ENCODE measurements around the gene PSMA7.
A peak's percentile ranks its signal among the peaks of the same experiment; 100 is the strongest.

Gene PSMA7

DNA sequence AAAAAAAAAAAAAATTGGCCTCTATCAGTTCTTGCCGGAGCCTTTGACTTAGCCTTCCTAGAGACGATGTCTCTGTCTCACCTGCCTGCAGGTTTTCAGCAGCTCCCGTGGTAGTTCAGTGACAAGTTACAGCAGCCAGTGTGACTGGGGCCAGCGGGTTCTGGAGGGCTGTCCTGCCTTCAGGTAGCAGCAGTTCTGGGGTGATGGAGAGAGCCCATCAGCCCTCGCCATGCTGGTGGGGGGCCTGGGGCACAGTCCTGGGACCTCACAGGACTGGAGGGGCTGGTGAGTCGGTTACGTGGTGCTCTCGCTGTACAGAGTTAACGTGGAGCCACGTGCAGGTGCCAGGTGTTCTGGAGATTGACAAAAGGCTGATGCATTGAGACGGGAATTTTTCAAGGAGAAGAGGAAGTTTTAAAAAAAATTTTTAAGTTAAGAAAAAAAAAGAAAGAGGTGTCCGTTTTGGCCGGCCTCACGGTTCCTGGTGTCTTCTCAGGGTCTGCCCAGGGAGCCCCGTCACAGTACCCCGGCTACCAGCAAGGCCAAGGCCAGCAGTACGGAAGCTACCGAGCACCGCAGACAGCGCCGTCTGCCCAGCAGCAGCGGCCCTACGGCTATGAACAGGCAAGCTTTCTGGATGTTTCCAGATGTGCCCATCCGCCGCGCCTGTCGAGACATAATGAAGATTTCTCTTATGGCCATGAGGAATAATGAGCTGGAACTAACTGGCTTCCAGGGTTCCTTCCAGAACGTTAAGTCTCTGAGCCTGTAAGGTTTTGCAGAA, 31.0 kb upstream of the PSMA7 start:
- in situ Hi-C loops (cut with MboI; ENCODE audit: low pct_unique_long_range_greater_than_20kb, low sequenced_read_pairs) = no loop called here

DNA sequence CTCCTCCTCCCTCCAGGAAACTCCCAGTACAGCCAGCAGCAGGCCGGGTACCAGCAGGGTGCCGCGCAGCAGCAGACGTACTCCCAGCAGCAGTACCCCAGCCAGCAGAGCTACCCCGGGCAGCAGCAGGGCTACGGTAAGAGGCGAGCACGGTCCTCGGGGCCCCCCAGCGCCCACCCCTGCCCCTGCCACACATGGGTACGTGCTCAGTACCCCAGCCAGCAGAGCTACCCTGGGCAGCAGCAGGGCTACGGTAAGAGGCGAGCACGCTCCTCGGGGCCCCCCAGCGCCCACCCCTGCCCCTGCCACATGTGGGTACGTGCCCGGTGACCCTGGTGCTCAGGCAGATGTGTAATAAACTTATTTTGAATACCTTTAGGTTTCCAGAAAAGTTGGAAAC, 29.5 kb upstream of the PSMA7 start:
- in situ Hi-C loops (cut with MboI; ENCODE audit: low pct_unique_long_range_greater_than_20kb, low sequenced_read_pairs) = no loop called here

More for the DNA sequence above, 31.0 kb upstream of the PSMA7 start:
- DNase-seq = no peak

DNA sequence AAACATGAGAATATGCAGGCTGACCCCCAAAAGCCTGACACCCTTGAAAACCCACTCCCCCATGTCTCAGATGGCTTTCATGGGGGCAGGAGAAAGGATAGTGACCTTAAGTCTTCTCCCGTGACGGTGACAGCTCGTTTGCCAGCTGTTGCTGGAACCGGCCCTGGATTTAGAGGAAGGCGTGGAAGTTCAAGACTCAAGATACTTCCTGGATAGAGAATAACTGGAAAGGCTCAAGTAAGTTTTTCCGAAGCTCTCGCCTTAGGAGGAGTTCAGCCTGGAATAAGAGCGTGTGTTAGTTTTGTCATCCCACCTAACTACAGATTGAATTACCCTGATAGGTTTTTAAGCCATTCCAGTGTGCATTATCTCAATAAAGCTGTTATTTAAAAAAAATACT, 28.1 kb upstream of the PSMA7 start:
- in situ Hi-C loops (cut with MboI; ENCODE audit: low pct_unique_long_range_greater_than_20kb, low sequenced_read_pairs) = no loop called here
- no peak for DNase-seq

More for the DNA sequence above, 29.5 kb upstream of the PSMA7 start:
- DNase-seq = no peak

DNA sequence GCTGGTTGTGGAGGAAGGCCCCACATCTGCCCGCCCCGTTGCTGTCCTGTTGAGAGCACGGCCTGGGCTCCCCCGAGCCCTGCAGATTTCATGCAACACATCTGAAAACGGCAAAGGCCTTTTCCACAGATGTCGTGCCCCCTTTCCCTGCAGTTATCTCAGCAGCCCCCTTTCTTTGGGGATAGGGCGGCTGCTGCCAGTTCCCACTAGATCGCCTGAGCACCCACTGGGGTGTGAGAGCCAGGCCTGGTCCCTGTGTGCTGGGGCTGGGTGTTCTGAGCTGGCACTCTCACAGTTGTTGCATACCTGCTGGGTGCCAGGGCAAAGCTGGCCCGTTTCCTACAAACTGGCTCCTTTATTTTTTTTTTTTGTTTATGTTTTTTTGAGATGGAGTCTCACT, 27.3 kb upstream of the PSMA7 start:
- no peak for DNase-seq
- in situ Hi-C loops (cut with MboI; ENCODE audit: low pct_unique_long_range_greater_than_20kb, low sequenced_read_pairs) = no loop called here

DNA sequence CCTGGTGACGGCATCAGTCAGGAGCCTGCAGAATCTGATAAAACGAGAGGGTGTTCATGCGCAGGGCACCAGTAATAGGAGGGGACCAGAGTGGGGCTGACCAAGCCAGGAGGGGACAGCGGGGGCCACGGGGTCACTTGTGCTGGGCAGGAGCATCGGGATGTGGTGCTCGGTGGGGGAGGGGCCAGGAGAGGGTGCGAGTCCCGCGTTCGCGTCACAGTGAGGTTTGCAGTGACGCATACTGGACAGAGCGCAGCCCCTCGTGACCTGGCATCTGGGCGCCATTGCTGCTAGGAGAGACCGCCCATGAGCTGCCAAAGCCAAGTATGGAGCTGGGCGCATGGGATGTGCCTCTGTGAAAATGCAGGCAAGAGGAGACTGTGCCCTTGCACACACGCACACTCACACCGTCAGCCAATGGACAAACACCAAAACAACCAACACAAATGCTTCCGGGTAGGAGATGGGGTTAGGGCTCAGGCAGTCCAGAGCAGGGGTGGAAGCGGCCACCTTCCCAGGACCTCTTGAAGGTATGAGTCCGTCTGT, 25.8 kb upstream of the PSMA7 start:
- in situ Hi-C loops (cut with MboI; ENCODE audit: low pct_unique_long_range_greater_than_20kb, low sequenced_read_pairs) = no loop called here
- no peak for DNase-seq

DNA sequence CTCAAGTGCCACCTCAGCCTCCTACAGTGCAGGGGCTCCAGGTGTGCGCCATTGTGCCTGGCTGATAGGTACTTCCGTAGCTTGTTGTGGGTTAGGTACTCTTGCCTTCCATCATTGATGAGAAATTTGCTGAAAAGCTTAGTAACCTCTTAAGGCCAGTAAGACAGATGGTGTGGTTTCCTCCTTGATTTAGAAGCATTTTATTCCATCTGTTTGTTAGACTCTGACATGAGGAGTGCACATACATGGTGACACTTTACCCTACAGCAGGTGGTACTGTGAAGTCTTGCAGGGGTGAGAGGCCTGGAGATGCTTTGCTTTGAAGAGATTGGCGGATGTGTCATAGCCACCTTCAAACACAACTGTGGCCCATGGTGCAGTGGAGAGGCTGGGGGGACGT, 24.9 kb upstream of the PSMA7 start:
- in situ Hi-C loops (cut with MboI; ENCODE audit: low pct_unique_long_range_greater_than_20kb, low sequenced_read_pairs) = no loop called here
- DNase-seq = no peak

DNA sequence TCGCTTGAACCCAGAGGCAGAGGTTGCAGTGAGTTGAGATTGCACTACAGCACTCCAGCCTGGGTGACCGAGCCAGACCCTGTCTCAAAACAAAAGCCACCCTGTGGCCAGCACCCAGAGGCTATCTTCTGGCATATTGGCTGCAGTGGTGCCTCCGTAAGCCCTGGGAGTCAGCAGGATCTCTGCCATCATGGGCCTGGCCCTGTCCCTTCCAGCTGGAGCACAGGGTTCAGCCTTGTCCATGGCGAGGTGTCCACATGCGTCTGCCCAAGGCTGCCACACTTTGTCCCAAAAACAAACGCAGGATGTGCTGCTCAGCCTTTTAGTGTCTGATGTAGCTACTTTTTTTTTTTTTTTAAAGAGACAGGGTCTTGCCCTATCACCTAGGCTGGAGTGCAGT, 24.3 kb upstream of the PSMA7 start:
- in situ Hi-C loops (cut with MboI; ENCODE audit: low pct_unique_long_range_greater_than_20kb, low sequenced_read_pairs) = no loop called here

DNA sequence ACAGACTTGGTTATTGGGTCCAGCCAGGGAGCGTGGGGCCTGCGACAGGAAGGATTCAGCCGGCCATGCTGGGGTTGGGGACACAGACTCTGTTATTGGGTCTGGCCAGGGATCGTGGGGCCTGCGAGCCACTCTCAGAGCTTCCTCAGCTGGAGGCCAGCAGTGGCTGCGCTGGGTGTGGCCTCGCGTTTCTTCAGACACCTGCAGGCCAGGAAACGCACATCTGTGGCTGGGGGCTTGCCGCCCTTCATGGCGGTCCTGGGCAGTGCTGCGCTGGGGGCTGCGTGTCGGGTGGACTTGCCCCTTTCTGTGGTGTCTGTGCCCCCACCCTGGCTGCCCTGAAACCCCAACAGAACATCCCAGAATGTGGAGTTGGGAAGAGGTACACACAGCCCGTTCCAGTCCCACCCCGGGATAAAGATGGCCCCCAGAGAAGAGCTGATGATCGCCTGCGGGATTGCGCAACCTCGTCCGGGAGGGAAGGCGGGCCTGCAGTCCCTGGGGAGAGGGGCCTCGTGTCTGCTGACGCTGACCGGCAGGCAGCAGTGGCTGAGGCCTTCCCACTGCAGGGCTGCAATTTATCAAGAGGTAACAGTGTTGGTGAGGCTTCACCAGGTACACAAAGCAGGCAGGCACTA, 22.7 kb upstream of the PSMA7 start:
- DNase-seq = no peak
- in situ Hi-C loops (cut with MboI; ENCODE audit: low pct_unique_long_range_greater_than_20kb, low sequenced_read_pairs) = no loop called here

More for the DNA sequence above, 24.3 kb upstream of the PSMA7 start:
- DNase-seq = no peak

DNA sequence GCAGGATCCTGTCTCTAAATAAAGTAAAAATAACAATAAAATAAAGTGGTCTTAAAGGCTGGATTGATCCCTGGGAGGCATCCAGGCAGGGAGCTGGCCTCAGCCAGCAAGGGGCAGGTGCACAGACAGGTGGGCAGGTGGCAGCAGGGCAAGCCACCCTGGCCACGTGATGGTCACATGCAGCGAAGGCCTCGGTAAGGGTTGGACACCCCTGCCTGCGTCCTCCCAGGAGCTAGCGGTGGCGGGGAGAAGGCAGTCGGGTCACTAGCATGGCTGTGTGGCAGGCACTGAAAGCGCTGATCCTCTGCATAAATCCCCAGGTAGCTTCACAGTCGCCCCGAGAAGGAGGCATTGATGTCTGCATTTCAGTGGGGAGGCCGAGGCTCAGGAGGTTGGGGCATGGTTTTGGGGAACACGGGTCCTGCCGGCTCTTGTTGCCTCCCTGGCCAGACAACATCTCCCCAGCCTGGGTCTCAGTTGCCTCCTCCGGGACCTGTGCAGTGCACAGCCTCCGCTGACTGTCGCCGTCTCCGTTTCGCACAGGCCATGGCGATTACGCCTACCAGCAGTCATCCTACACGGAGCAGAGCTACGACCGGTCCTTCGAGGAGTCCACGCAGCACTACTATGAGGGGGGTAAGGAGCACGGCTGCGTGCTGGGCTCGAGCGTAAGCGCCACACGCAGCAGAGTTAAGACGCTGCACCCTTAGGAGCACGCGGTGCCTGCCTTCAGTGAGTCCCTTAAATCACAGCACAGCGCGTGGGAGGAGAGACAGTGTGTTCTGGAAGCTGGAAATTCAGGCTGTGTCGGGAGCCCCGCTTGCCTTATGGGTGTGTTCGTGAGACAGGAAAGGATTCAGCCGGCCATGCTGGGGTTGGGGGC, 21.9 kb upstream of the PSMA7 start:
- in situ Hi-C loops (cut with MboI; ENCODE audit: low pct_unique_long_range_greater_than_20kb, low sequenced_read_pairs) = no loop called here
- DNase-seq = no peak

DNA sequence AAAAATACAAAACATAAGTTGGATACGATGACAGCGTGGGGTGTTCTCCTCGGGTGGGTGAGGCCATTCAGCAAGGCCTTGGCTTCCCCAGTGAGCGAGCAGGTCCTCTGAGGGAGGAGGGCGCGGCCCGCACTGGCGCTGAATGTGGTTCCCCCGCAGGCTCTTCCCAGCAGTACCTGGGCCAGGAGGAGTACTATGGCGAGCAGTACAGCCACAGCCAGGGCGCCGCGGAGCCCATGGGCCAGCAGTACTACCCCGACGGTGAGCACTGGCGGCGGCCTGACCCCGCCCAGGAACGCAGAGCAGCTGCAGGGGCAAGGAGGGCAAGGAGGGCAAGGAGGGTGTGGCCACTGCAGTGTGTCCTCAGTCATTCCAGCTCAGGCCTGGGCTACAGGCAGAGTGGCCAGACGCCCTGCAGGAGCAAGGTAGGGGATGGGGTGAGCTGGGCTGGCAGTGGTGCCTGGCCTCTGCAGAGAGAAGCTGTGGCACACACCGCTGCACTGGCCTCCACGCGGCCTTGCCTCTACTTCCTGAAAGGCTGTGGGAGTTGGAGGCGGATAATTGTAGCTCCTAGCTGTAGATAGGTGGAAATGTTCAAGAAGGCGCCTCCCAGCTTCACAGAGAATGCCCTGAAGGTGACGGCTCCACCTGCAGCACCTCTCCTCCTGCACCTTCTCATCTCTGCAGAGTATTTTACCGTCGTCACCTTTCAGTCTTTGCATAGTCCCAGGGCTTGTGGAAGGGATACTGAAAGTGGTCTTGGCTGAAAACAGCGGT, 21.0 kb upstream of the PSMA7 start:
- in situ Hi-C loops (cut with MboI; ENCODE audit: low pct_unique_long_range_greater_than_20kb, low sequenced_read_pairs) = no loop called here
- DNase-seq = peak; percentile 14

DNA sequence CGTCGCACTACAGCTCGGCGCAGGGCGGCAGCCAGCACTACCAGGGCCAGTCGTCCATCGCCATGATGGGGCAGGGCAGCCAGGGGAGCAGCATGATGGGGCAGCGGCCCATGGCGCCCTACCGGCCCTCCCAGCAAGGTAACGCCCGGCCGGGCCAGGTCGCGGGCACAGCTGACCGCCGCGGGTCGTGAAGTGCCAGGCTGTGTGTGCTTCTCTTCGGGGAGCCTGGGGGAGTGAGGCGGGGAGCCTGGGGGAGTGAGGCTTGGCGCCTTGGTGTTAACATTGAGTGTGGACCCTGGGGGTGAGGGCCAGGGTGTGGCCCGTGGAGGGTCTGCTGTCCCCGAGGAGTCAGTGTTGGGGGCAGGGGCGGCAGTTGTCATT, 20.3 kb upstream of the PSMA7 start:
- in situ Hi-C loops (cut with MboI; ENCODE audit: low pct_unique_long_range_greater_than_20kb, low sequenced_read_pairs) = no loop called here
- no peak for DNase-seq

DNA sequence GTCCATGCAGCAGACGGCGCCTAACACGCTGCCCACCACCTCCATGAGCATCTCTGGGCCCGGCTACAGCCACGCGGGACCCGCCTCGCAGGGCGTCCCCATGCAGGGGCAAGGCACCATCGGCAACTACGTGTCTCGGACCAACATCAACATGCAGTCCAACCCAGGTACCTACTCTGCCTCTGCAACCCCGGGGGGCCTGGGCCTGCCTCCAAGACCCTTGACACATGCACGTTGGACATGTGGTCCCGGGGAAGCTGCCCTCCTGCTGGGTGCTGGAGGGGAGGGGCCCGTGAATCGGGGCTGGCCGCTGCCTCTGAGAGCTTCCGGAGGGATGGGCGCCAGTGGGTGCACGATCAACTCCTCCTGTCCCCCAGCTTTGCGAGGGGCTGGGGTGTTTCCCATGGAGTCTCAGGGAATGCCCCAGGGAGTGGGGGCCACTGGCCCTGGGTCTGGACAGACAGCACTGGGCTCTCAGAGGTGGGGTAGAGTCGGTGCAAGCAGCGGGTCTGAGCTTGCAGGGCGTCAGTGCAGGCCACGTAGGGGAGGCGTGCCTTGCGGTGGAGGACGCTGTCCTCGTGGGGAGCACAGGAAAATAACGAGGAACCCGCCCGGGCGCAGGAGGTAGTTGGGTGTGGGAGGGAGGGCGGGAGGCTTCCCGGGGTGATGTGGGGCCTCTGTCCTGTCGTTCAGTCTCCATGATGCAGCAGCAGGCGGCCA, 19.7 kb upstream of the PSMA7 start:
- no peak for DNase-seq
- in situ Hi-C loops (cut with MboI; ENCODE audit: low pct_unique_long_range_greater_than_20kb, low sequenced_read_pairs) = no loop called here

DNA sequence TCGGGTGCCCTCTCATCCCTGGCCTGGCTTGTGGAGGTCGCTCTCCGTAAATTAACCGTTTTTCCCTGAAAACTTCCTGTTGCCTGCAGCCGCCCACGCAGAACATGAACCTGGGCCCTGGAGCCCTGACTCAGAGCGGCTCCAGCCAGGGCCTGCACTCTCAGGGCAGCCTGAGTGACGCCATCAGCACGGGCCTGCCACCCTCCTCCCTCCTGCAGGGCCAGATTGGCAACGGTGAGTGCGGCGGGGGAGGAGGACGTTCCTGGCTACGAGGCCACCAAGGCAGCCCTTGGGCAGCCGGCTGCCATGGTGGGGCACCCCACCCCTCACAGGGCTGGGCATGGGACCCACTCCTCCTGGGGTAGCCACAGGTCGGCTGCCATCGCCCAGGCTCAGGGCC, 18.2 kb upstream of the PSMA7 start:
- DNase-seq = no peak
- in situ Hi-C loops (cut with MboI; ENCODE audit: low pct_unique_long_range_greater_than_20kb, low sequenced_read_pairs) = no loop called here

DNA sequence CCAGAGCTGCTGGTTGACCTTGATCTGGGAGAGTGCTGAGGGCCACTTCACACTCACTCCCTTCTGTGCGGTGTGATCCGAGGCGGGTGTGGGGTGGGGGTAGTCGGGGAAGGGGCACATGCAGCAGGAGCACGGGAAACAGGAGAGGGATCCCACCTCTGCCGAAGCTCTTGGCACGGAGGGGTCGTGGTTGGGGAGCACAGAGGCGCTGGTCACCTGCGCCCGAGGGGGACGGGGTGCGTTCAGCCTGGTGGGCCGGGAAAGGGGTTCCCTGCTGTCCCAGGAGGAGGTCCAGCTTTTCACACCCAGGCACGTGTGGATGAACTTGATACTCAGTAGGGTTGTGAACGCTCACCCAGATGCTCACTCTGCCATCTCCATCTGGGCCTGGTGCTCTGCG, 17.7 kb upstream of the PSMA7 start:
- in situ Hi-C loops (cut with MboI; ENCODE audit: low pct_unique_long_range_greater_than_20kb, low sequenced_read_pairs) = no loop called here
- no peak for DNase-seq

DNA sequence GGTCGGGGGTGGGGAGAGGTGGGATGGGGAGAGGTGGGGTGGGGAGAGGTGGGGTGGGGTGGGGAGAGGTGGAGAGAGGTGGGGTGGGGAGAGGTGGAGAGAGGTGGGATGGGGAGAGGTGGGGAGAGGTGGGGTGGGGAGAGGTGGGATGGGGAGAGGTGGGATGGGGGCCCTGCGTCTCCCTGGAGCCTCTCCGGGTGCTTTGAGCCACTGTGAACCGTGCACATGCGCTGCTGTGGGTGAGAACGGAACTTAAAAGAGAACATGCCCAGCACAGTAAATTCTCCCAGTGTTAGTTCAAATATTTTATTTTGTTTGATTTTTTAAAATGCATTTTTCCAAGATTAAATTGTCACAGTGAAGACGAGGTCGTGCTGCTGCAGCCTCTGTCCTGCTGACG, 17.1 kb upstream of the PSMA7 start:
- in situ Hi-C loops (cut with MboI; ENCODE audit: low pct_unique_long_range_greater_than_20kb, low sequenced_read_pairs) = no loop called here
- no peak for DNase-seq

DNA sequence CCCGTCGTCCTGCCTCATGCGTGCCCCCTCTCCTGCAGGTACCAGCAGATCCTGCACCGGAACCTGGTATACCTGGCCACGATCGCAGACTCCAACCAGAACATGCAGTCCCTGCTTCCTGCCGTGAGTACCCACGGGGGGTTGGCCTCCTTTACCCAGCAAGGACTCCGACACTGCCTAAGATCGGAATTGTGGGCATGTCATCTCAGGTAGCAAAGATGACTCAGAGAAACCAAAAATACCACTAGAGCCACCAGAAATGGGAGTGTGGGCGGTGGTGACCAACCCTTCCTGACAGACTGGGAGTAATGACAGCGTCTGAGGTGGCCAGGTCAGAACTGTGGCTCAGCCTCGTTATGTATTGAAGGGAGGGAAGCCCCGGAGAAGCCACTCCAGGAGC, 16.6 kb upstream of the PSMA7 start:
- in situ Hi-C loops (cut with MboI; ENCODE audit: low pct_unique_long_range_greater_than_20kb, low sequenced_read_pairs) = no loop called here
- no peak for DNase-seq

DNA sequence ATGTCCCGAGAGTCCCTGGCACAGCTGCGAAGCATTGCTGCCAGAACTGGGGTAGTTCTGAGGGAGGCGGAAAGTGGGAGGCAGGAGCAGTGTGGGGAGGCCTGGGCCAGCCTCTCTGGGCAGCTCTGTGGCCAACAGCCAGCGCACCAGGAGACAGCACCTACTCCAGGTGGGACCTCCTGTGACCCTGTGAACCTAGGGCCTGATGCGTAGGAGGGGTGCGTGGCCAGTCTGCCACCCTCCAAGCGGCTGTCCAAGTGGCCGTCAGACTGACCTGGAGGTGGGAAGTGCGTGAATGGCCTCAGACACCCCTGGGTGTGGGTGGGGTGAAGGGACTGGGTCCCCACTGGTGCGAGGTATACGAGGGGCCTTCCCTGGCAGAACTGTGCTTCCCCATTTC, 15.9 kb upstream of the PSMA7 start:
- no peak for DNase-seq
- in situ Hi-C loops (cut with MboI; ENCODE audit: low pct_unique_long_range_greater_than_20kb, low sequenced_read_pairs) = no loop called here

DNA sequence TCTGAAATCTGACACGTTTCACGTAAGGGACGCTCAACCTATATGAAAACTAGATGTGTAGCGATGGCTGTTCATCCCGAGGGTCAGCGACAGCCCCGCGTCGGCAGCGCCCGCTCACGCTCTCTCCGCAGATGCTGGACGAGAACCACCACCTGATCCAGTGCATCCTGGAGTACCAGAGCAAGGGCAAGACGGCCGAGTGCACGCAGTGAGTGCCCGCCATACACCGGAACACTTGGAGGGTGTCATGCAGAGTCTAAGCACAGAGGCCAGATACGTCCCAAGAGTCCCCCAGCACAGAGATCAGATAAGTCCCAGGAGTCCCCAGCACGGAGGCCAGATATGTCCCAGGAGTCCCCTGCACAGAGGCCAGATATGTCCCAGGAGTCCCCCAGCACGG, 15.3 kb upstream of the PSMA7 start:
- no peak for DNase-seq
- in situ Hi-C loops (cut with MboI; ENCODE audit: low pct_unique_long_range_greater_than_20kb, low sequenced_read_pairs) = no loop called here

DNA sequence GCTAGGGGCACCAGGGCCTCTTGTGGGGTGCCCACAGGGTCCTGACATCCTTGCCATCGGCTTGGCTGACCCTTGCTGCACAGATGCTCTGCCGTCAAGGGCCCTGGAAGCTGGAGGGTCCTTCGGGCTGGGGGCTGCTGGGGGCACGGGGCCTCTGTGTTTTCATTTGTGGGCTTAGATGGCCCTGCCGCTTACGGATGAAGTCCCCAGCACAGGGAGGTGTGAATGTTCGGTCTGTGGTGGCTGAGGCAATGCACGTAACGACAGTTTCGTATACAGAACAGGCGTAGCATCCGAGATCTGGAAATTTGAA, 14.8 kb upstream of the PSMA7 start:
- in situ Hi-C loops (cut with MboI; ENCODE audit: low pct_unique_long_range_greater_than_20kb, low sequenced_read_pairs) = no loop called here
- DNase-seq = no peak
